Gastrocnemius medialis (tissue), 4 donors: Measurements from ENCODE around the gene FRY. TPM values are rescaled to one million over a fixed set of nuclear protein-coding genes. Genes with fewer than 3 reads are reported as not detected.
A peak's percentile ranks its signal among the peaks of the same experiment; 100 is the strongest.

Source experiments
- ATAC-seq, 2 donors: fragments of 150-250 bp; one replicate each; pipeline ENCODE4 v1.9.1; 2016
- DNase-seq, 2 donors: peaks; one replicate each; pipeline ENCODE4 v3.0.0-alpha.2; 2019
- H3K27ac ChIP-seq, 4 donors: fragments of 200-600 bp; sonication (generic); 1 replicate in 1 of 4; 2 replicates in 3 of 4; pipeline ENCODE4 v1.5.1; 2016 to 2018; ENCODE audit warnings: mild to moderate bottlenecking in 2 of 4, moderate library complexity in 1 of 4
- H3K27me3 ChIP-seq, 3 donors: fragments of 200-600 bp; sonication (generic) in 2 of 3; 1 replicate in 1 of 3; 2 replicates in 2 of 3; pipeline versions ENCODE4 v1.5.1 to v1.6.0; 2016 to 2019; ENCODE audit warnings: mild to moderate bottlenecking in 1 of 3, moderate library complexity in 1 of 3
- H3K36me3 ChIP-seq, 2 donors: fragments of 200-600 bp; sonication (generic) in 1 of 2; one replicate each; pipeline ENCODE4 v1.5.1; 2017 to 2018
- H3K4me1 ChIP-seq, 2 donors: fragments of 200-600 bp; sonication (generic) in 1 of 2; one replicate each; pipeline ENCODE4 v1.5.1; 2016 to 2017; ENCODE audit warnings: mild to moderate bottlenecking in 2 of 2
- H3K4me3 ChIP-seq, 4 donors: fragments of 200-600 bp; sonication (generic) in 3 of 4; 1 replicate in 1 of 4; 2 replicates in 3 of 4; pipeline ENCODE4 v1.5.1; 2016 to 2019; ENCODE audit warnings: mild to moderate bottlenecking in 2 of 4
- H3K9me3 ChIP-seq, 3 donors: fragments of 200-600 bp; sonication (generic) in 2 of 3; 1 replicate in 1 of 3; 2 replicates in 2 of 3; pipeline ENCODE4 v1.5.1; 2016 to 2019
- POLR2A ChIP-seq, 2 donors: fragments of 450-650 bp; IDR thresholded peaks; one replicate each; pipeline ENCODE4 v1.6.1; 2017; ENCODE audit warnings: antibody characterized with exemption in 2 of 2, mild to moderate bottlenecking in 2 of 2, moderate library complexity in 2 of 2
- in situ Hi-C, 4 donors: fragments of 200-750 bp; cut with MboI; loops; one replicate each; pipeline versions ENCODE4 v1.15.0 to v1.8.0; 2017; ENCODE audit warnings: low sequenced_read_pairs in 4 of 4
- intact Hi-C: fragments of 100-400 bp; cut with DNase I; formaldehyde crosslinking; loops from one replicate; pipeline ENCODE4 v1.15.1; 2023; ENCODE audit warnings: low total_unique reads
- total RNA-seq, 4 donors: library from RNA; depleted of rRNA; stranded (reverse); fragments of >200 nt; gene quantifications; one replicate each; pipeline versions ENCODE4 v1.1.0 to v1.2.3, GENCODE V29; 2016
- TF ChIP-seq, protein P1 (sequence below), 5 experiments: fragments of 450-650 bp in 3 of 5; fragments of 200-600 bp in 2 of 5; sonication (generic) in 2 of 5; IDR thresholded peaks in 4 of 5; conservative IDR thresholded peaks in 1 of 5; 1 replicate in 4 of 5; 2 replicates in 1 of 5; pipeline ENCODE4 v1.5.1; 2016 to 2019; ENCODE audit warnings: antibody characterized with exemption in 5 of 5, mild to moderate bottlenecking in 3 of 5, moderate library complexity in 3 of 5

FRY gene
- total RNA-seq, 4 donors from 2014 or later, result 10.1 to 48.3 (median 21.4) TPM

DNA sequence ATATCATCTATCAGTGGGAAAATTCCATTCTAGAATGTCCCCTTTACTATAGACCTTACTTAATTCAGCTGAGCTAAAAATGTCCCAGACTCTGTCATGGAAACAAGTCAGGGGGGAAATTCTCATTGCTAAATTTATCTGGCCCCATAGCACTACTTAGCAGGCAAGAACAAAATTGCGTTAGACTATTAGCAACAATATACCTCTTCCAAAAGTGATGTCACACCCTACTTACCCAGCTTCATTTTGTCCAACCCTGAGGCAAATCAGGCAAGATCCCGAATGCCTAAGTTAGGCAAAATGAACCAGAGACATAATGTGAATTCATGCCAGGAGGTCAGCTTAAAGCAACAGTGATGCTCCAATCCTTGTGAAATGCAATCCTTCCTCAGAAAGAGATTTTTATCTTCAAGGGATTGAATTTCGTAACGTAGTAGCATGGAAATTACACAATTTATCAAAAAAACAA lies 93.7 kb downstream of the FRY start:
- in situ Hi-C loops, result no loop called here
- Histone ChIP-seq H3K9me3 (no peaks in the 10 kb centered on the region), H3K27me3 (no peaks in the 10 kb centered on the region), H3K4me1 (peaks cover 23% of the 10 kb centered on the region in 2 donors), H3K27ac (peak overlapping the region; percentile 70 to 81 (median 75)), H3K36me3 (no peaks in the 10 kb centered on the region), H3K4me3 (no peak overlapping the region)
- DNase-seq (peak; percentile 5 to 25), ATAC-seq (peak; percentile 94 to 95)
- TF ChIP-seq POLR2A (IDR thresholded peaks at IDR 0.05), result no peak
- TF ChIP-seq, protein P1, sequence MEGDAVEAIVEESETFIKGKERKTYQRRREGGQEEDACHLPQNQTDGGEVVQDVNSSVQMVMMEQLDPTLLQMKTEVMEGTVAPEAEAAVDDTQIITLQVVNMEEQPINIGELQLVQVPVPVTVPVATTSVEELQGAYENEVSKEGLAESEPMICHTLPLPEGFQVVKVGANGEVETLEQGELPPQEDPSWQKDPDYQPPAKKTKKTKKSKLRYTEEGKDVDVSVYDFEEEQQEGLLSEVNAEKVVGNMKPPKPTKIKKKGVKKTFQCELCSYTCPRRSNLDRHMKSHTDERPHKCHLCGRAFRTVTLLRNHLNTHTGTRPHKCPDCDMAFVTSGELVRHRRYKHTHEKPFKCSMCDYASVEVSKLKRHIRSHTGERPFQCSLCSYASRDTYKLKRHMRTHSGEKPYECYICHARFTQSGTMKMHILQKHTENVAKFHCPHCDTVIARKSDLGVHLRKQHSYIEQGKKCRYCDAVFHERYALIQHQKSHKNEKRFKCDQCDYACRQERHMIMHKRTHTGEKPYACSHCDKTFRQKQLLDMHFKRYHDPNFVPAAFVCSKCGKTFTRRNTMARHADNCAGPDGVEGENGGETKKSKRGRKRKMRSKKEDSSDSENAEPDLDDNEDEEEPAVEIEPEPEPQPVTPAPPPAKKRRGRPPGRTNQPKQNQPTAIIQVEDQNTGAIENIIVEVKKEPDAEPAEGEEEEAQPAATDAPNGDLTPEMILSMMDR (IDR thresholded peaks at IDR 0.05 in 4 of 5, conservative IDR thresholded peaks at IDR 0.05 in 1 of 5), result no peak
- intact Hi-C loops, result no loop called here

DNA sequence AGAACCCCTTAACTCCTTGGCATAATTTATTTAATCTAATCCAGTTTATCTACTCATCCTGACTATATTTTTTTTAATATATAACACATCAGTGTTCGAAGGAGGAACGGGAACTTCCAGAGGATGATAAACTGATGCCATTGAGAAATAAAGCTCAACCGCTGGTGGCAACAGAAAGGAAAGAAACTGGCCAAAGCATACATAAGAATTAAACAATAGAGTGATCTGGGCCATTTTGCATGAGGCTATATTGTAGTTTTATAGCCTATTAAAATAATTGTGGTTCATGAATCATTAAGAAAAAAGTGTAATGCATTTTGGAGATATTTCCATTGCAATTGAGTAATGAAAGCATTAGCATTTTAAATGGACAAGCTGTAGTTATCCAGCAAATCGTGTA lies 94.2 kb downstream of the FRY start:
- ATAC-seq (no peak), DNase-seq (no peak)
- in situ Hi-C loops (no loop called here), intact Hi-C loops (no loop called here)
- Histone ChIP-seq H3K27ac (peak overlapping the region; percentile 70 to 81 (median 75)), H3K9me3 (no peaks in the 10 kb centered on the region), H3K36me3 (no peaks in the 10 kb centered on the region), H3K4me3 (no peak overlapping the region), H3K27me3 (no peaks in the 10 kb centered on the region), H3K4me1 (peaks cover 23% of the 10 kb centered on the region in 2 donors)
- TF ChIP-seq POLR2A (IDR thresholded peaks at IDR 0.05), result no peak
- TF ChIP-seq, protein P1 (IDR thresholded peaks at IDR 0.05 in 4 of 5, conservative IDR thresholded peaks at IDR 0.05 in 1 of 5), result no peak

DNA sequence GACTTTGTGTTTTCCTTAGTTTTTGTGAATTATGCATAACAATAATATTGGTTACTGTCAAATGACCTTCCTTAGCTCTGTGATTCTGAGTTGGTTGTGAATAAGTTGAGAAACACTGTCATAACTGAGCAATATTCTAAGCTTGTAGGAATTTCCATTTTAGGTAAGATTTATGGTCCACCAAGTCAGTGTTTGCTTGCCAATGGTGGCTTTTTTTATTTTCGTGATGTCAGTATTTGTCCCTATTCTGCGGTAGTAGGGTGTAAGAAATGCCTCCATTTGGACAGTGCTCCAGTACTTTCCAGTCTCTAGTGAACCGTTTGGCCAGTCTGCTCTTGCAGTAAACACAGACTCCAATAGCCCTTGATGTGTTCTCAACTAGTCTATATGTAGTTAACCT lies 94.7 kb downstream of the FRY start:
- TF ChIP-seq, protein P1 (IDR thresholded peaks at IDR 0.05 in 4 of 5, conservative IDR thresholded peaks at IDR 0.05 in 1 of 5), result no peak
- Histone ChIP-seq H3K4me3 (no peak overlapping the region), H3K27me3 (no peaks in the 10 kb centered on the region), H3K27ac (peak overlapping the region; percentile 70 to 81 (median 75)), H3K9me3 (no peaks in the 10 kb centered on the region), H3K36me3 (no peaks in the 10 kb centered on the region), H3K4me1 (peaks cover 23% of the 10 kb centered on the region in 2 donors)
- DNase-seq (no peak), ATAC-seq (peak in 1 of 2 donors; percentile 14)
- in situ Hi-C loops (no loop called here), intact Hi-C loops (no loop called here)

DNA sequence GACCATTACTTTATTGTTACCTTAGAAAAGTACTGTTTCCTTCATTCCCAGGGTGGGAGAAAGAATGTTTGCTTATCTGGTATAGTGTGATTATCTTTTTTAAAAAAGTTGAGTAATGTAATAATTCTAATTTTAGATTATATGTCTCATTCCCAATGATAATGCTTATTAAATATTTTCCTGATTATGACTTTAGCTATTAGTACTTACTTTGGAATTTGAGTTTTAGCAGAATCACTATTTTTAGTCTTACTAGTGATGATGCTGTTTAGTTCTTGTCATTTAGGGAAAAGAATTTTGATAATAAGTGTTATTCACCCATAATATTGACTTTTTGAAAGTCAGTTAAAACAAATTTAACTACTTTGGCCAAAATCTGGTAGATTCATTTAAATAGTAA lies 95.2 kb downstream of the FRY start:
- DNase-seq (no peak), ATAC-seq (no peak)
- Histone ChIP-seq H3K36me3 (peaks cover 0 to 3% of the 10 kb centered on the region in 2 donors), H3K9me3 (no peaks in the 10 kb centered on the region), H3K4me1 (peaks cover 23% of the 10 kb centered on the region in 2 donors), H3K27me3 (no peaks in the 10 kb centered on the region), H3K27ac (peak overlapping the region; percentile 70 to 81 (median 75)), H3K4me3 (no peak overlapping the region)
- in situ Hi-C loops (no loop called here), intact Hi-C loops (no loop called here)
- TF ChIP-seq, protein P1 (IDR thresholded peaks at IDR 0.05 in 4 of 5, conservative IDR thresholded peaks at IDR 0.05 in 1 of 5), result no peak
- TF ChIP-seq POLR2A (IDR thresholded peaks at IDR 0.05), result no peak

DNA sequence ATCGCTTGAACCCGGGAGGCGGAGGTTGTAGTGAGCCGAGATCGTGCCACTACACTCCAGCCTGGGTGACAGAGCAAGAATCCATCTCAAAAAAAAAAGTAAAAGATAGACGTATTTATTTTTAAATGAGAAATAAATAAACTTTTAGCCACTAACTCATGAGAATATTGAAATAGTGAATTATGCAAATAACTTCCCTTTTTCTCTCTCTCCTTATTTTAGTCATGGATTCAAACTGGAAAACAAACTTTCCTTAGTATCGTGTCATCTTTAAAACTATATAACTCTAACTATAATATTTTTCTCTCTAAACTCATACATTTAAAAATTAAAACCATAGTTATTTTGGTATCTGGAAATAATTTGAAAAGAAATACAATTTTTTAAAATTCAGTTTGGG lies 96.1 kb downstream of the FRY start:
- Histone ChIP-seq H3K27me3 (no peaks in the 10 kb centered on the region), H3K27ac (no peak overlapping the region), H3K4me1 (peaks cover 23% of the 10 kb centered on the region in 2 donors), H3K4me3 (no peak overlapping the region), H3K9me3 (no peaks in the 10 kb centered on the region), H3K36me3 (peaks cover 0 to 6% of the 10 kb centered on the region in 2 donors)
- TF ChIP-seq, protein P1 (IDR thresholded peaks at IDR 0.05 in 4 of 5, conservative IDR thresholded peaks at IDR 0.05 in 1 of 5), result no peak
- no peak for TF ChIP-seq POLR2A (IDR thresholded peaks at IDR 0.05)
- ATAC-seq, result no peak
- DNase-seq, result no peak
- in situ Hi-C loops (no loop called here), intact Hi-C loops (no loop called here)
